Measurements from ENCODE around the gene DDX42.

DNA sequence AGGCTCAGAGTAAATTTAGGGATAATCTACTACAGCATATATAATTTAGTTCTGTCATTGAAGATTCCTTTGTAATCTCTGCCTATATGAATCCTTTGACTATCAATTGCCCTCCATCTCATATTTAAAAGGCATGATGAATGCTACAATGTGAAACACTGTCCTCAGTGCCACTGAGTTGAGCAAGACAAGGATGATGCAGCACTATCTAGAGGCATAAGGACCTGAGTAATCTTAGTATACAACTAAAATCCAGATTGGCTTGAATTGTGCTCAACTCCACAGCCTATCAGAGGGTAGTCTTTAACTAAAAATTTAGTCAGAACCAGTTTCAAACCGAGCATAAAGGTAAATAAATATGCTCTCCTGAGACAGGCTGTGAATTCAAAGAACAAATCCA is 20.8 kb upstream of the DDX42 start:
- TF ChIP-seq EZH2phosphoT487 (IDR thresholded peaks at IDR 0.05; ENCODE audit: insufficient read depth, low read depth) (no peak), EZH2 (IDR thresholded peaks at IDR 0.05; ENCODE audit: insufficient read depth, poor library complexity, severe bottlenecking) (no peak)

Measured in GM23248 (cell line).